DOHH2 (cell line): ENCODE measurements around the gene RPH3AL.

Experiments used
- CTCF ChIP-seq: fragments of 200-600 bp; sonication (generic); IDR thresholded peaks from one replicate; pipeline ENCODE4 v1.5.1; 2014; ENCODE audit warnings: antibody characterized with exemption, mild to moderate bottlenecking, low read depth, low read length; ENCODE audit not compliant: poor library complexity, severe bottlenecking
- EZH2phosphoT487 ChIP-seq: fragments of 200-600 bp; sonication (generic); IDR thresholded peaks from 2 replicates; pipeline ENCODE4 v1.6.1; 2017; ENCODE audit warnings: borderline replicate concordance, mild to moderate bottlenecking, antibody characterized with exemption, low read length, moderate library complexity, mixed read lengths

GRCh38 chr17:179781-180380 is 172.7 kb downstream of the RPH3AL start:
- TF ChIP-seq CTCF (no peak), EZH2phosphoT487 (no peak)
